ENCODE results near the gene C4BPA.

- TF ChIP-seq CTCF (IDR thresholded peaks at IDR 0.05) (no peak), POLR2AphosphoS5 (IDR thresholded peaks at IDR 0.05) (no peak), EP300 (IDR thresholded peaks at IDR 0.05) (no peak), POLR2A (IDR thresholded peaks at IDR 0.05; ENCODE audit: low read depth) (no peak)
These were observed 44.2 kb upstream of the C4BPA start for GRCh38 chr1:207059881-207060280.

Measured in esophagus muscularis mucosa (tissue), 4 donors.